GM12878 (cell line): ENCODE results near the gene OR2V1. TPM values are rescaled to one million over a fixed set of nuclear protein-coding genes. Genes with fewer than 3 reads are reported as not detected.

Experiments used
- BCL11A ChIP-seq: IDR thresholded peaks from 2 replicates; pipeline ENCODE4 v1.6.1; 2011; ENCODE audit warnings: low read depth, low read length
- BCL3 ChIP-seq: IDR thresholded peaks from 2 replicates; pipeline ENCODE4 v1.6.1; 2011; ENCODE audit warnings: borderline replicate concordance, low read depth, mild to moderate bottlenecking, moderate library complexity, low read length; ENCODE audit not compliant: insufficient read depth, poor library complexity, severe bottlenecking
- BRCA1 ChIP-seq: IDR thresholded peaks from 2 replicates; pipeline ENCODE4 v1.6.1; 2011; ENCODE audit warnings: low read depth, low read length, improper control_type of control experiment
- CBX3 ChIP-seq: fragments of 200-600 bp; sonication (generic); IDR thresholded peaks from 2 replicates; pipeline ENCODE4 v1.6.1; 2016; ENCODE audit warnings: low read depth, borderline replicate concordance
- DPF2 ChIP-seq: fragments of 450-650 bp; IDR thresholded peaks from 2 replicates; pipeline ENCODE4 v1.6.1; 2017; ENCODE audit warnings: mild to moderate bottlenecking
- E2F8 ChIP-seq: fragments of 450-650 bp; IDR thresholded peaks from 2 replicates; pipeline ENCODE4 v1.6.1; 2018; ENCODE audit warnings: mild to moderate bottlenecking, low read depth, moderate library complexity; ENCODE audit not compliant: partially characterized antibody
- FOXM1 ChIP-seq: IDR thresholded peaks from 2 replicates; pipeline ENCODE4 v1.6.1; 2012; ENCODE audit warnings: low read depth, mild to moderate bottlenecking, inconsistent platforms, low read length, moderate library complexity
- HSF1 ChIP-seq: fragments of 150-350 bp; IDR thresholded peaks from 2 replicates; pipeline ENCODE4 v1.6.1; 2014; ENCODE audit warnings: mild to moderate bottlenecking, low read depth, low read length
- IKZF1 ChIP-seq: fragments of 450-650 bp; conservative IDR thresholded peaks from 2 replicates; pipeline ENCODE4 v1.6.1; 2017; ENCODE audit warnings: antibody characterized with exemption, mild to moderate bottlenecking
- IKZF2 ChIP-seq, 2 experiments: fragments of 450-650 bp; IDR thresholded peaks; 2 replicates each; pipeline ENCODE4 v1.6.1; 2017; ENCODE audit warnings: mild to moderate bottlenecking in 2 of 2, moderate library complexity in 2 of 2
- JUNB ChIP-seq: IDR thresholded peaks from 2 replicates; pipeline ENCODE4 v1.6.1; 2016; ENCODE audit warnings: antibody characterized with exemption, mild to moderate bottlenecking
- KAT2A ChIP-seq: conservative IDR thresholded peaks from 2 replicates; pipeline ENCODE4 v1.6.1; 2011; ENCODE audit warnings: low read depth, low read length; ENCODE audit not compliant: control insufficient read depth
- LARP7 ChIP-seq: fragments of 450-650 bp; IDR thresholded peaks from 2 replicates; pipeline ENCODE4 v1.6.1; 2017; ENCODE audit warnings: mild to moderate bottlenecking
- MTA2 ChIP-seq: fragments of 450-650 bp; IDR thresholded peaks from 2 replicates; pipeline ENCODE4 v1.6.1; 2016; ENCODE audit warnings: low read depth, mild to moderate bottlenecking, moderate library complexity
- NFXL1 ChIP-seq: fragments of 450-650 bp; IDR thresholded peaks from 2 replicates; pipeline ENCODE4 v1.6.1; 2017; ENCODE audit warnings: antibody characterized with exemption, mild to moderate bottlenecking, borderline replicate concordance
- PML ChIP-seq: IDR thresholded peaks from 2 replicates; pipeline ENCODE4 v1.6.1; 2012; ENCODE audit warnings: low read length, inconsistent platforms
- POLR2AphosphoS5 ChIP-seq: IDR thresholded peaks from 2 replicates; pipeline ENCODE4 v1.6.1; 2011; ENCODE audit warnings: mild to moderate bottlenecking, low read length, inconsistent platforms
- RAD21 ChIP-seq: IDR thresholded peaks from 2 replicates; pipeline ENCODE4 v1.6.1; 2011; ENCODE audit warnings: mild to moderate bottlenecking, low read depth, low read length, moderate library complexity; ENCODE audit not compliant: insufficient read depth
- REST ChIP-seq: IDR thresholded peaks from 2 replicates; pipeline ENCODE4 v1.6.1; 2012; ENCODE audit warnings: mild to moderate bottlenecking, low read depth, low read length
- RUNX3 ChIP-seq: IDR thresholded peaks from 2 replicates; pipeline ENCODE4 v1.6.1; 2012; ENCODE audit warnings: low read length, inconsistent platforms
- SPI1 ChIP-seq: IDR thresholded peaks from 2 replicates; pipeline ENCODE4 v1.6.1; 2011; ENCODE audit warnings: low read depth, mild to moderate bottlenecking, low read length, moderate library complexity, borderline replicate concordance; ENCODE audit not compliant: insufficient read depth
- SUPT20H ChIP-seq: IDR thresholded peaks from 2 replicates; pipeline ENCODE4 v1.6.1; 2011; ENCODE audit warnings: low read depth, mild to moderate bottlenecking, low read length, moderate library complexity, borderline replicate concordance; ENCODE audit not compliant: control insufficient read depth
- SUZ12 ChIP-seq: fragments of 200-600 bp; sonication (generic); IDR thresholded peaks from one replicate; pipeline ENCODE4 v1.6.1; 2018; ENCODE audit warnings: antibody characterized with exemption, mild to moderate bottlenecking; ENCODE audit not compliant: unreplicated experiment
- polyA plus RNA-seq, 11 experiments: library from polyadenylated mRNA; depleted of rRNA in 4 of 11; unstranded in 6 of 11; stranded (reverse) in 5 of 11; fragments of >200 nt; fragmentation: Nextera tagmentation in 4 of 11; fragmentation: Illumina TruSeq in 1 of 11; extraction: Ambion mirVana in 4 of 11; extraction: Trizol in 1 of 11; gene quantifications; 1 replicate in 1 of 11; 2 replicates in 10 of 11; pipeline versions ENCODE4 v1.2.1 to v1.2.3, GENCODE V29; 2011 to 2016; ENCODE audit warnings: inconsistent platforms in 2 of 11, missing spikeins in 2 of 11, low read depth in 1 of 11
- total RNA-seq, 4 experiments: library from RNA; depleted of rRNA in 3 of 4; stranded (reverse); fragments of >200 nt in 3 of 4; fragmentation: Illumina TruSeq in 1 of 4; extraction: Trizol in 1 of 4; gene quantifications; 2 replicates each; pipeline versions ENCODE4 v1.2.1 to v1.2.3, GENCODE V29; 2013 to 2021

The OR2V1 gene
- total and polyA plus RNA-seq, 10 of the 15 experiments (the other 5 are each of a cell fraction or from before 2014, with no cell fraction given) = 0.20 to 4.4 TPM; not detected in 8

DNA sequence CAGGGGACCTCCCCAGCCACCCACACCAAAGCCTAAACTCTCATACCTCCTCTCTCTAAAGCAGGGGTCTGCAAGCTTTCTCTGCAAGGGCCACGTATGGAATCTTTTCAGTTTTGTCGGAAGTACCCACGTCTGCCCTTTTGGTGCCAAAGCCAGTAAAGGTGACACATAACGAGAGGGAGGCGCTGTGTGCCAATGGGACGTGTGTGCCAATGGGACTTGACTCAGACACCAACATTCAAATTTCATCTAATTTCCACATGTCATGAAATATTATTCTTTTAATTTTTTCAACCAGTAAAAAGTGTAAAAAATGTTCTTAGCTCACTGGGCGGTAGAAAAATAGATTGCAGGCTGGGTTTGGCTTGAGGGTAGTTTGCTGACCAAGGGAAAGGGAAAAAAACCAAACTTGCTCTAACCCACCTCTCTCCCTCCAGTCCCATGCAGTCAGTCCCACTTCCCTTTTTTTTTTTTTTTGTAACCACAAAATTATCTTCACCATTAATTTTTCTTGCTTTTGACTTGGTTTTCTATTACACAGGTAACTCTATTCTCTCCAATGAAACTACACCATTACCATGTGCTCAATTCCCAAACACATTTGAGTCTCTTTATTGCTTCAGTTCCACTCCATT, 25.5 kb downstream of the OR2V1 start (continued):
- no peak for TF ChIP-seq E2F8
- TF ChIP-seq MTA2 = peak; percentile 67
- TF ChIP-seq DPF2 = no peak
- no peak for TF ChIP-seq FOXM1
- no peak for TF ChIP-seq HSF1
- no peak for TF ChIP-seq CBX3
- TF ChIP-seq SPI1 = peak; percentile 87
- no peak for TF ChIP-seq IKZF1
- TF ChIP-seq PML = no peak
- TF ChIP-seq BRCA1 = no peak
- TF ChIP-seq SUPT20H = no peak
- peak; percentile 27 to 31; a peak in 2 of 4 replicates for TF ChIP-seq IKZF2 (IDR thresholded peaks at IDR 0.05)
- no peak for TF ChIP-seq KAT2A
- TF ChIP-seq SUZ12 = no peak
- TF ChIP-seq LARP7 = no peak
- no peak for TF ChIP-seq JUNB
- no peak for TF ChIP-seq REST
- no peak for TF ChIP-seq RAD21
- no peak for TF ChIP-seq POLR2AphosphoS5
- TF ChIP-seq BCL3 = no peak
- TF ChIP-seq RUNX3 = peak; percentile 80
- no peak for TF ChIP-seq NFXL1
- TF ChIP-seq BCL11A = 0 out of 2 replicates have a peak, but pooled peaks have one; percentile 32
